MM.1S (cell line): ENCODE results near the gene NUAK2.
A peak's percentile ranks its signal among the peaks of the same experiment; 100 is the strongest.

Source experiments
- DNase-seq: peaks from one replicate; pipeline ENCODE4 v3.0.0-alpha.2; 2015
- H2AFZ ChIP-seq: fragments of 300-600 bp; sonication (generic); 2 replicates; pipeline ENCODE4 v1.6.0; 2016; ENCODE audit warnings: antibody characterized with exemption, low read length
- H3F3A ChIP-seq: fragments of 300-600 bp; sonication (generic); 2 replicates; pipeline ENCODE4 v1.6.1; 2016; ENCODE audit warnings: mild to moderate bottlenecking, antibody characterized with exemption, low read length, moderate library complexity, mixed read lengths; ENCODE audit not compliant: insufficient read depth
- H3K27ac ChIP-seq: fragments of 300-600 bp; sonication (generic); 2 replicates; pipeline ENCODE4 v1.5.1; 2016; ENCODE audit warnings: mild to moderate bottlenecking, low read length
- H3K27me3 ChIP-seq: fragments of 300-600 bp; sonication (generic); replicated peaks from 2 replicates; pipeline ENCODE4 v1.6.0; 2016; ENCODE audit warnings: low read length; ENCODE audit not compliant: insufficient read depth
- H3K36me3 ChIP-seq: fragments of 300-600 bp; sonication (generic); replicated peaks from 2 replicates; pipeline ENCODE4 v1.6.1; 2016; ENCODE audit warnings: mild to moderate bottlenecking, low read length, mixed read lengths; ENCODE audit not compliant: insufficient read depth
- H3K4me1 ChIP-seq: fragments of 300-600 bp; sonication (generic); 2 replicates; pipeline ENCODE4 v1.6.1; 2016; ENCODE audit warnings: low read length, mixed read lengths
- H3K4me2 ChIP-seq: fragments of 300-600 bp; sonication (generic); 2 replicates; pipeline ENCODE4 v1.6.0; 2016; ENCODE audit warnings: low read depth, low read length
- H3K4me3 ChIP-seq: fragments of 300-600 bp; sonication (generic); 2 replicates; pipeline ENCODE4 v1.5.1; 2016; ENCODE audit warnings: low read length, mixed read lengths
- H3K79me2 ChIP-seq: fragments of 300-600 bp; sonication (generic); 2 replicates; pipeline ENCODE4 v1.6.1; 2016; ENCODE audit warnings: mixed run types, low read length, mixed read lengths
- H3K9ac ChIP-seq: fragments of 300-600 bp; sonication (generic); 2 replicates; pipeline ENCODE4 v1.6.1; 2016; ENCODE audit warnings: low read length, mixed read lengths
- H3K9me2 ChIP-seq: fragments of 300-600 bp; sonication (generic); replicated peaks from 2 replicates; pipeline ENCODE4 v1.6.1; 2016; ENCODE audit warnings: mild to moderate bottlenecking, low read length, mixed read lengths; ENCODE audit not compliant: insufficient read depth
- H3K9me3 ChIP-seq: fragments of 300-600 bp; sonication (generic); replicated peaks from 2 replicates; pipeline ENCODE4 v1.6.1; 2016; ENCODE audit warnings: mild to moderate bottlenecking, low read length, mixed read lengths; ENCODE audit not compliant: insufficient read depth
- H4K20me1 ChIP-seq: fragments of 300-600 bp; sonication (generic); 2 replicates; pipeline ENCODE4 v1.6.1; 2016; ENCODE audit warnings: mild to moderate bottlenecking, low read length, moderate library complexity, mixed read lengths; ENCODE audit not compliant: insufficient read depth
- EZH2 ChIP-seq: fragments of 300-600 bp; sonication (generic); optimal IDR thresholded peaks from 2 replicates; pipeline ENCODE3; 2017; ENCODE audit warnings: low read depth, mild to moderate bottlenecking, antibody characterized with exemption, low read length, mixed read lengths
- EZH2phosphoT487 ChIP-seq: fragments of 300-600 bp; sonication (generic); IDR thresholded peaks from 2 replicates; pipeline ENCODE4 v1.6.1; 2018; ENCODE audit warnings: antibody characterized with exemption, low read length
- TF ChIP-seq, protein P1 (sequence below): fragments of 300-600 bp; sonication (generic); IDR thresholded peaks from 2 replicates; pipeline ENCODE4 v1.5.1; 2016; ENCODE audit warnings: antibody characterized with exemption, low read length, mixed read lengths

The NUAK2 gene

DNA sequence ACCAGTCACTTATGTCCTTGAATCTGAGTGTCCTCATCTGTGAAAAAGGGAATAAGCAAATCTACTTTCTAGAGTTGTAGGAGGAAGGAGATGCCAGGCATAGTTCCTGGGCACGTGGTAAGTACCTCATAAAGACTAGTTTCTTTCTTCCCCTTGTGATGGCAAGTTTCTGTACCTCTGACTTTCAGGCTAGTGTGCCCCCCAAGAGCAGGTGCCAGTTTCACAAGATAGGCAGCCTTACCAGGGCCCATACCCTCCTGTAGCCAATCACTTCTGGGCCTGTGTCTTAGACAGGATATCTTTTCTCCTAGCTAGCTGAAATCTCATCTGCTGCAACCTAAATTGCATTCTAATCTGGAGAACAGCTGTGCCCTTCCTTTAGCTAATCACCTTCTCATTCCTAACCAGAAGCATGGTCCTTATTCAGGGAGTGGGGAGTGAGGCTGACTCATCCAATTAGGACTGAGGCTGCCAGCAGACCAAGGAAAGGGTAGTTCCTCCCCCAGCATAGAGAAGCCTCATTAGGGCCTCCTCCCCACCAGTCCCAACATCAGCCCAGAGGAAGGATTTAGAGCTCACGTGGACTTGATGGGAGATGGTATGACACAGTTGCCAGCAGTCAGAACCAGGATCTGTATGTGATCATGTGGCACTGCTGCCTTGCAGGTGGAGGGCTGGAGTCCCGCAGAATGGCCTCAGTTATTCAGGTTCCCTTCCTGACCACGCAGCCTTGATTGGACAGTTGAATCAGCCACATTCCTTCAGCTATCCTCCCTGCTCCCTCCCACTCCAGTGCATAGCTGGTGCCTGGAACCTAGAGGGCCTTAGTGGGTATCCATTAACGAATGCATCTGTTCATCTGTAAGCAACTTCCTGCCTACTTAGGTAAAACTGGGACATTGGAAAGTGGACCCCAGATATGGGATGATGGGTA, 27.3 kb upstream of the NUAK2 start:
- peak overlapping the region; percentile 58 for H3K4me2 ChIP-seq
- no peaks in the 10 kb centered on the region for H4K20me1 ChIP-seq
- H3K4me3 ChIP-seq: no peak overlapping the region
- peak overlapping the region; percentile 27 for H2AFZ ChIP-seq
- no peaks in the 10 kb centered on the region for H3K9me2 ChIP-seq
- TF ChIP-seq EZH2phosphoT487 (no peak), EZH2 (no peak)
- TF ChIP-seq, protein P1, sequence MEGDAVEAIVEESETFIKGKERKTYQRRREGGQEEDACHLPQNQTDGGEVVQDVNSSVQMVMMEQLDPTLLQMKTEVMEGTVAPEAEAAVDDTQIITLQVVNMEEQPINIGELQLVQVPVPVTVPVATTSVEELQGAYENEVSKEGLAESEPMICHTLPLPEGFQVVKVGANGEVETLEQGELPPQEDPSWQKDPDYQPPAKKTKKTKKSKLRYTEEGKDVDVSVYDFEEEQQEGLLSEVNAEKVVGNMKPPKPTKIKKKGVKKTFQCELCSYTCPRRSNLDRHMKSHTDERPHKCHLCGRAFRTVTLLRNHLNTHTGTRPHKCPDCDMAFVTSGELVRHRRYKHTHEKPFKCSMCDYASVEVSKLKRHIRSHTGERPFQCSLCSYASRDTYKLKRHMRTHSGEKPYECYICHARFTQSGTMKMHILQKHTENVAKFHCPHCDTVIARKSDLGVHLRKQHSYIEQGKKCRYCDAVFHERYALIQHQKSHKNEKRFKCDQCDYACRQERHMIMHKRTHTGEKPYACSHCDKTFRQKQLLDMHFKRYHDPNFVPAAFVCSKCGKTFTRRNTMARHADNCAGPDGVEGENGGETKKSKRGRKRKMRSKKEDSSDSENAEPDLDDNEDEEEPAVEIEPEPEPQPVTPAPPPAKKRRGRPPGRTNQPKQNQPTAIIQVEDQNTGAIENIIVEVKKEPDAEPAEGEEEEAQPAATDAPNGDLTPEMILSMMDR: no peak
- H3K27ac ChIP-seq: peak overlapping the region; percentile 85
- H3K9me3 ChIP-seq: no peaks in the 10 kb centered on the region
- 0 out of 2 replicates have a peak, but pooled peaks cover 4% of the 10 kb centered on the region for H3K27me3 ChIP-seq
- H3K4me1 ChIP-seq: peaks cover 32% of the 10 kb centered on the region
- DNase-seq: peak; percentile 81
- peak overlapping the region; percentile 25 for H3K9ac ChIP-seq
- peaks cover 24% of the 10 kb centered on the region for H3F3A ChIP-seq
- H3K36me3 ChIP-seq: no peaks in the 10 kb centered on the region
- H3K79me2 ChIP-seq: no peaks in the 10 kb centered on the region

DNA sequence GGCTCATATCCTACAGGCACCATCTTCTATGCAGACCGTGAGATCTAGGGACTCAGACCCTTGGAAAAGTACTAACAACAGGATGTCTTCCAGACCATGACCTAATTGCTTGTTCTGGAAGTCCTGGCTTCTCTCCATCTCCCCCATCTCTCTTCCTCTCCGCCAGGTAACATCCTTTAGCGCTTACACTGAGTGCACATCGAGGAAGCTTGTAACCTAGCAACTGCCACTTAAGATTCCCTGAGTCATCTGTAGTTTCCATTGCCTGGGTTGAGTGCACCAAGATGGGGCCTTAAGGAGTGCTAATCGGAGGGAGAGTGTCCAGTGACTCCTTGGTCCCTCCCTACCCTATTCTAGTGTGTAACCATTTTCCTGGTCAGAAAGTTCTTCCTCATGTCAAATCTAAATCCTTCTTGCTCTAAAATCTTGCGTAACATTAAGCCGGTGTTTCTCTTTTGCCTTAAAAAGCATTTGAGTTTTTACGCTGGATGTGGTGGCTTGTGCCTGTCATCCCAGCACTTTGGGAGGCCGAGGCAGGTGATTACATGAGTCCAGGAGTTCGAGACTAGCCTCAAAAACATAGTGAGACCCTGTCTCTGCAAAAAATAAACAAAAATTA, 25.5 kb upstream of the NUAK2 start:
- H3K9me3 ChIP-seq: no peaks in the 10 kb centered on the region
- no peak overlapping the region for H3K9ac ChIP-seq
- DNase-seq: no peak
- TF ChIP-seq EZH2 (no peak), EZH2phosphoT487 (no peak)
- TF ChIP-seq, protein P1: no peak
- H3K27me3 ChIP-seq: 0 out of 2 replicates have a peak, but pooled peaks cover 4% of the 10 kb centered on the region
- H3K79me2 ChIP-seq: no peaks in the 10 kb centered on the region
- no peak overlapping the region for H2AFZ ChIP-seq
- H3K36me3 ChIP-seq: no peaks in the 10 kb centered on the region
- H3K4me2 ChIP-seq: no peak overlapping the region
- no peaks in the 10 kb centered on the region for H4K20me1 ChIP-seq
- H3K9me2 ChIP-seq: no peaks in the 10 kb centered on the region
- no peak overlapping the region for H3K27ac ChIP-seq
- H3K4me1 ChIP-seq: peaks cover 32% of the 10 kb centered on the region
- peaks cover 24% of the 10 kb centered on the region for H3F3A ChIP-seq
- no peak overlapping the region for H3K4me3 ChIP-seq

DNA sequence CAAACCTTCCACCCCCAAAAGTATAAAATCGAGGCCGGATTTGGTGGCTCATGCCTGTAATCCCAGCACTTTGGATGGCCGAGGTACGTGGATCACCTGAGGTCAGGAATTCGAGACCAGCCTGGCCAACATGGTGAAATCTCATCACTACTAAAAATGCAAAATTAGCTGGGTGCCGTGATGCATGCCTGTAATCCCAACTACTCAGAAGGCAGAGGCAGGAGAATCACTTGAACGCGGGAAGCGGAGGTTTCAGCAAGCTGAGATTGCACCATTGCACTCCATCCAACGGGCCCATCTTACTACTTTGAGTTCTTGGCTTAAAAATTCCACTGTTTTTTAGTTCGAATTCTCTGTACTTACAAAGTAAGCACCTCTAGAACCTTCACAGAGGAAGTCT, 24.2 kb upstream of the NUAK2 start:
- H3K79me2 ChIP-seq: no peaks in the 10 kb centered on the region
- no peak overlapping the region for H3K9ac ChIP-seq
- H3K4me1 ChIP-seq: peaks cover 39% of the 10 kb centered on the region
- no peak overlapping the region for H2AFZ ChIP-seq
- no peaks in the 10 kb centered on the region for H3K9me3 ChIP-seq
- no peaks in the 10 kb centered on the region for H3K9me2 ChIP-seq
- no peak overlapping the region for H3K4me3 ChIP-seq
- no peak for DNase-seq
- 0 out of 2 replicates have a peak, but pooled peaks cover 4% of the 10 kb centered on the region for H3K27me3 ChIP-seq
- no peaks in the 10 kb centered on the region for H3K36me3 ChIP-seq
- H4K20me1 ChIP-seq: no peaks in the 10 kb centered on the region
- no peak overlapping the region for H3K4me2 ChIP-seq
- H3K27ac ChIP-seq: no peak overlapping the region
- no peak for TF ChIP-seq EZH2phosphoT487
- TF ChIP-seq, protein P1: no peak
- no peak for TF ChIP-seq EZH2
- H3F3A ChIP-seq: peaks cover 24% of the 10 kb centered on the region
